GM21526 (cell line): ENCODE results near the gene ATRN.

Experiments used
- ATAC-seq: cut with Tn5 transposase; IDR thresholded peaks from one replicate; pipeline ENCODE4 v1.9.1; 2021; ENCODE audit warnings: moderate library complexity; ENCODE audit not compliant: unreplicated experiment, low FRiP score

ATRN gene

DNA sequence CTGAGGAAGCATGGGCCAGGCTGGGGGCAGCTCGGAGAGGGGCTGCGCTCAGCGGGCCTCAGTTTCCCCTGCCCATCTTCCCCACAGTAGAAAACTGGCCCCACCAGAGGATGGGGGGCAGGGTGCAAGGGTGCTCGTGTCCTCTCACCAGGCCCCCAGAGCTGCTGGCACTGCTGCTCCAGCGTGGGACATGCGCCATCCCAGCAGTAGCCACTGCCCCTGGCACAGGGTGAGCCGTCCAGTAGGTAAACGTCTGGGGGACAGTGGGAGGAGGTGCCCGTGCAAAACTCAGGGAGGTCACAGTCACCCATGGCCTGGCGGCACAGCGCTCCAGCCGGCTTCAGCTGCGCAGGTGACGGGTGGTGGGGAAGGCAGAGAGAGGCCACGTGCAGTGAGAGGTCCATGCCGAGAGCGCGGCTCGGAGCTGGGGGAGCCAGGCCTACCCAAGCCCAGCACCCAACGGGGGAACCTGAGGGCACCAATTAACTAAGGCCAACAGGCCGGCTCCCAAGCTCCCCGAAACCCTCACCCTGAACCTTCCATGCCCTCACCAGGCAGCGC is 201.2 kb downstream of the ATRN start:
- no peak for ATAC-seq

DNA sequence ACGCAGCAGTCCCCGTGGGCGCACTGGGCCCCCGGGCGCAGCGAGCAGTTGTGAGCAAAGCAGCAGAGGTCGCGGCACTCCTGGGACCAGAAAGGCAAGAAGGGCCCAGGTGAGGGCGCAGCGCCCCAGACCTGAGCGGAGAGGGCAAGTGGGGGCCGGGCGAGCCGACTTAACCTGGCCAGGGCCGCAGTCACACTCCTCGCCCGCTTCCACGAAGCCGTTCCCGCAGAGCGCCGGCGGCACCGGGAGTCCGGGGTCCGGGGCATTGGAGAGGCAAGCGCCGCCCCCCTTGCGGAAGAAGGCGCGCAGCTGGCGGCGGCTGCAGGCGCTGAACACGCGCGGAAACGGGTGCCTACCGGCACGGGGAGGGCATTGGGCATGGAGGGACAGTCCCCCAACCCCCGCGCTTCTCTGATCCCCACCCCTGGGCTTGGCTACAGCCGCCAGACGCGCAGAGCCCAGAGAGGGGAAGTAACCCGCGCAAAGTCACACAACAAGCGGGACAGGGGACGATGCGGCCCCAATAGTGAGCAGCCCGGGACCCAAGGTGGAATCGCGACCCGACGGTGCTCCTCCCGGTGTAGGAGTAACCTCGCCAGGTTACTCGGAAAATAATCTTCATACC is 201.8 kb downstream of the ATRN start:
- ATAC-seq = no peak

DNA sequence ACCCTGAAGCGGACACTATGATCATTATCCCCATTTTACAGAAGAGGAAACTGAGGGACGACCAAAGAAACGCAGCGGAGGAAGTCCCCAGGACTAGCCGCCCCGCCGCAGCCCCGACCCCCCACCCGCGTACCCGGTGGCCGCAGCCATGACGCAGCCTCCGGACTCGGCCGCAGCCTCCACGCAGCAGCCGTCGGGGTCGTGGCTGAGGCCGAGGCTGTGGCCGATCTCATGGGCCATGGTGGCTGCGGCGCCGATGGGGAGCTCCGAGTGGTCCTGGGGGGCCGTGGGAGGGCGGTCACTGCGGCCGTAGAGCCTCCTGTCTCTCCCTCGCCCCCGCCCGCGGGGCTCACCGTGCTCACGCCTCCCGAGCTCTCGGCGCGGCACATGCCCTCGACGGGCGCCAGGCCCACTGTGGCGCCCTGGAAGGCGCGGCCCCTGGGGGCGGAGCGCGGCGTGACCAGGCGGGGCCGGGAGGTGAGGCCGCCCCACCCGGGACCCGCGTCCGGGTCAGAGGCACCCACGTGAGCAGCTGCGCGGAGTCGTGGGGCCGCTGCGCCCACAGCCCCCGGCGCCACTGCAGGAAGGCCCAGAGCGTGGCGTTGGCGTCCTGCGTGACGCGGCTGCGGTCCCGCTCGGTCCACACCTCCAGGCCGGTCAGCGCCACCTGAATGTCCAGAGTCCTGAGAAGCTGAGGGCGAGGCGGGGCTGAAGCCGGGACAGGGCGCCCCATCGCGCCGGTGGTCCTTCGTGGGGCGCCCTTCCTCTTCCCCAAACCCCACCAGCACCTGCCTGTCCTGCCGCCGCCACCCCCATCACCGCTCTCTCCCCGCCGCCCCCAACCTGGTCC is 202.6 kb downstream of the ATRN start:
- ATAC-seq = no peak

DNA sequence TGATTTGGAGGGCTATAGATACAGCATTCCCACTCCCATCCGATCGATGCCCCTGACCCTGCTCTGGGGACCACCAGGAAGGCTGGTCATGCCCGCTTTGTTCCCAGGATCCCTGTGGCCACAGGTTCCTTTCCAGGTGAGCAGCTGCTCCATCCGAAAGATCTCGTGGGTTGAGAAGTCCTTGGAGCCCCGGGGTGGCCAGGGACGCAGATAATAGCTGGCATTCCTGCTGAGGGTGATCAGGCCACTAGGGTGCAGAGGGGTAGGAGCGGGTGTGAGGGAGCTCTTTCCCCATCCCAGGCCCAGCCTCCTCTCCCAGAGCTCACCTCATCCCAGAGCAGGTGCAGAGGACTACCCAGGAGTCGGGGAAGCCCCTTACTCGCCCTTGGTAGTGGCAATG is 203.6 kb downstream of the ATRN start:
- ATAC-seq = no peak

DNA sequence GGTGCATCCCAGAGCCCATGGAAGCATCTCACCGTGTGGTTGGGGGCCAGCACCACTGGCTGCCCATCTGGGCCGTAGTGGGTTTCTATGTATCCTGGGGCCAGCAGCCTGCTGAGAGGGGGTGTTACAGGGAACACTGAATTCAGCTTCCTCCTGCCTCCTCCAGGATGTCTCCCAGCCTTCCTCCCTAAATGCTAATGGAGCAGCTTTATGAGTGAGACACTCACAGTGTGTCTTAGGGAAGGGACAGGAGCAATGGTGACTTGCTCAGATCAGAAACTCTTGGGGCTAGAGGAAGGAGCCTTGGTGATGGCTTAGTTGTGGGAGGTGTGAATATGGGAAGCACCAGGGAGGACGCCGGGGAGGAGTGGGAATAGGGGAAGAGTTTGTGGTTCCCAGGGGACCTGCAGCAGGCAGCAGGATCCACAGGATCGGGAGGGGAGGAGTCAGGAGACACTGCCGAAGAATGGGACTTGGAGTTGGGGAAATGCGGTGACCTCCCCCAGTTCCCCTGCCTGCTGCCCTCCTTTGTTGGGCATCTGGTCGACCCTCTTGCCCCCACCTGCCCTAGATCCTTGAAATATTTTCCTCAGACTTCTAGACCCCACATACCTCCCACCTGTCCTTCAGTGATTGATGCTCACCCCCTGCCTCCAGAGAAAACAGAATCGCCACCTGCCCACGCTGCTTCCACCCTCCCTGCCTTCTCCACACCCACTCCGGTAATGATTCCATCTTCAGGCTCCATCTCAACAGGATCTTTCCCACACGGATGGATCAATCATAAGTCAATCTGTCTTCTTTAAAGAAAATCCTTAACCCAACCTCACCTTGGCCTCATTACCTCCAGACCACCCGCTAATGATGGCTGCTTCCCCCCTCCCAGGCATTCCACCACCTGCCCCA is 204.4 kb downstream of the ATRN start:
- ATAC-seq = no peak

DNA sequence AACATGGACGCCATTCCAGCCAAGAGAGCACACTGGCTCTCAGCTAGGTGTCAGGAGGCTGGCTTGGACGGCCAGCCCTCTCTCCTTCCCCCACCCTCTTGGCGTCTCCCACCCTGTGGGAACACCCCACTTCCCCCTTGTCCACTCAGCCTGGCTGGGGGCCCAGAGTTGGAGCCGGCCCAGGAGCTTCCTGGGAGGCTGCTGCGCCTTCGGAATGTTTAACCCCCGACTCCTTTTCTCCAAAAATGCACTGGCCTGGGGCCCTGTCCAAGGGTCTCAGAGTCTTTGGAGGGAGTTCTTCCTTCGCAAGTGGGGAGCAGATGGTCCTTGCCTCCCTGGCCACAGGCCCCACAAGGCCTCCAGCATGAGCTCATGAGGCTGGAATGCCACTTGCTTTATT is 206.9 kb downstream of the ATRN start:
- ATAC-seq = no peak

DNA sequence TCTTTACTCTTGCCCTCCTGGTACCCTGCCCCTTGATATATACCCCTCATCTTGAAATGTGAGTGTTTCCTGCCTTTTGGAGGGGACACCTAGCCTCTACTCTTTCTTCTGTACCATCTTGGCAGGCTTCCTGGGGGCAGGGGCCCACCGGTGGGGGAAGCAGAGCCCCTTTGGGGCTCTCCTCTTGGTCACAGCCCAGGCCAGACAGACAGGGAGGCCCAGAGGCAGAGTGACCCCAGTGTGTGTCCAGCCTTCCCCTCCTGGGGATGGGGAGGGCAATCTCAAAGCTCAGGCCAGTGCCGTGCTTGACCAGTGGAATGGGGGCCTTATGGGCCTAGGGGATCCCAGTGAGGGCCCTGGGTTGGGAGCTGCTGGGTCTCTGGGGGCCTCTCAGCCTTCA is 207.4 kb downstream of the ATRN start:
- no peak for ATAC-seq

DNA sequence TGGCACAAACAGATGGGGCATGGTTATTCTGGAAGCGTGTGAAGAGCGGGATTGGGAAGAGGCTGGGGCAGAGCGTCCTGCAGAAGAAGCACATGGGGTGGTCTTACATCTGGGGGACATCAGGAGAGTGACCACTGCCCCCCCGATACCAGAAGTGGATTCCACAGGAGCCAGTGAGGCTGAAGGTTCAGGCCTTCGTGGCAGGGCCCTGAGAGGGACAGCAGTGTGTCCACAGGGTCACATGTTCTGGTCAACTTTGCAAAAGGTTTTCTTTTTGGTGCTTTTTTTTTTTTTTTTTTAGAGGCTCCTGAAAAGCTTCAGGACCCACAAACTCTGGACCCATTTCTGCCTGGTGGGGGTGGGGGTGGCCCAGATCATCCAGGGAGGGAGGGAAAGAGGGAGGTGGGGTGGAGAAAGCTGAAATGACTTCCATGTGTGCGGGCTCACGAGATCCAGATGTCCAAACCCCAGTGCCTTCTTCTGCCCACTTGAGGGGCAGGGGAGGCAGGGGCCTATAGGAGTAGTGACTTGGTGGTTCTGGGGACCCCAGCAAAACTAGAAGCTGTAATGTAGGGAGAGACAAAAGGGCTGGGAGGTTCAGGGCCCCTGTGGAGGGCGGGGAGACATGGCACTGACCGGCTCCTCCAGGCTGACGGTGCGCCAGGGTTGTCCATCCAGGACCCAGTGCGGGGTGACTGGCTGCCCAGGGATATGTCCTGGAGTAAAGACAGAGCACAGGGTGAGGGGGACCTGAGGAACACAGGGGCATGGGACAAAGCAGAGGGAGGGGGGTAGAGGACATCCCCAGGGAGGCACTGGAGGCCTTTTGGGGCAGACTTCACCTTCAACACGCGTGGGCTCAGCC is 208.3 kb downstream of the ATRN start:
- no peak for ATAC-seq

DNA sequence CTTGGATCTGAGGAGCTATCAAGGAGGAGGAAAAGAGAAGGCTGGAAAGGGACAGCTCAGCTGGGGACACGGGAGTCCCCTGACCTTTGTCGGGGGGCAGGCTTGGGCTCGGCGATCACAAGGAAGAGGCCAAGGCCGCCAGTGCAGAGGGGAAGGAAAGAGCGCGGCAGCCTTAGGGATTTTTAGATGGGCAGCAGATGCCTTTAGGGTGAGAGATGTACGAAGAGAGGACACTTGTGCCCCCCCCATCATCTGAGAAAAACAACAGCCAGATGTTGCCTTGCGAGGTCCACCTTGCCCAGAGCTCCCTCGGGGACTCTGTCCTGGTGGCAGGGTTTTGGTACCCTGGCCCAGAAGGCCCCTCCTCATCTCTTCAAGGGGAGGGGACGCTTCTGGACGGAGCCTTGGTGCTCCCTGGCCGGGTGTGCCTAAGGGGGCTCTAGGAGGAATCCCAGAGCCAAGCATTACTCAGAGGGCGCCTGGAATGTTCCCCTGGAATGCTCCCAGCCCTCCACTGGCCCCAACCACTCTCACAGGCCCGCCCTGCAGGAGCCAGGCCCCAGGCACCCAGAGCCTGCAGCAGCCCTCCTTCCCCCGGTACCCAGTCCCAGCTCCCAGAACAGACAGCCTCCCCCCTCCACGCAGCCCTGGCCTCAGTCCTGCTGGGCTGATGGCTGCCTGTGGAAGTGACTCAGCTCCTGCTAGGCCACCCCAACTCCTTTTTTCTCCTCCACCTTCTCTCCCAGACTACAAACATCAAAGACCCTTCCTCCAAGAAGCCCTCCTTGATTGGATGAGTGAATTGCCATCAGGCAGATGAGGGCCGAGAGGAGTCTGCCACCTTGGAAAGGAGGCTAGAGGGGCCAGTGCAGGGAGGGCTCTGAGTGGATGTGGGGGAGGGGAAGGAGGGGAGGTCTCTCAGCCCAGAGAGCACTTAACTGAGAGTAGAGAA is 209.2 kb downstream of the ATRN start:
- ATAC-seq = no peak

DNA sequence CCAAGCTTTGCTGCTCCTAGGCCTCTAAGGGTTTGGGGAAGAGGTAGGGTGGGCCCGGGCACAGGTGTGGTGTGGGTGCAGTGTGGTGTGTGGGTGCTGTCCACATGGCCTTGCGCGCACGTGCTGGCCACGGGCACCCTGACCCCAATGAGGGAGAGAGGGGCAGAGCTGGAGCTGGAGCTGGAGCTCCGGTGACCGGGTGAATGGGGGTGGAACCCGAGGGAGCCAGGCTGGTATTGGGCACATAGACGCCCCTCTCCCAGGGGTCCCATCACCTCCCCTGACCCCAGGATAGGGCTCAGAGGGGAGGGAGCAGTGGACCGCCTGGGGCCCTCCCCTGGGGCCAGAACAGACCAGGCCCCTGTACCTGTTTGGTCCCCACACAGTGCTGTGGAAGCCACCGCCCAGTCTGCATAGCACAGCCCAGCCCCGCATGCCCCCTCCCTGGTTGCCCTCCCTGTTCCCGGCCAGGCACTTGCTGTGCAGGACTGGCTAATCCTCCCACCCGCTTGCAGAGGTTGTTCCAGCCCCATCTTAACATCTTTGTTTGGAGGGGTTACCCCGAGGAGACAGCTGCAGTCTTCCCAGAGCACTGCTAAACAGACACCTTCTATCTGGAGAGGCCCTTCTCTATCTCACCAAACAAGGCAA is 210.0 kb downstream of the ATRN start:
- no peak for ATAC-seq

DNA sequence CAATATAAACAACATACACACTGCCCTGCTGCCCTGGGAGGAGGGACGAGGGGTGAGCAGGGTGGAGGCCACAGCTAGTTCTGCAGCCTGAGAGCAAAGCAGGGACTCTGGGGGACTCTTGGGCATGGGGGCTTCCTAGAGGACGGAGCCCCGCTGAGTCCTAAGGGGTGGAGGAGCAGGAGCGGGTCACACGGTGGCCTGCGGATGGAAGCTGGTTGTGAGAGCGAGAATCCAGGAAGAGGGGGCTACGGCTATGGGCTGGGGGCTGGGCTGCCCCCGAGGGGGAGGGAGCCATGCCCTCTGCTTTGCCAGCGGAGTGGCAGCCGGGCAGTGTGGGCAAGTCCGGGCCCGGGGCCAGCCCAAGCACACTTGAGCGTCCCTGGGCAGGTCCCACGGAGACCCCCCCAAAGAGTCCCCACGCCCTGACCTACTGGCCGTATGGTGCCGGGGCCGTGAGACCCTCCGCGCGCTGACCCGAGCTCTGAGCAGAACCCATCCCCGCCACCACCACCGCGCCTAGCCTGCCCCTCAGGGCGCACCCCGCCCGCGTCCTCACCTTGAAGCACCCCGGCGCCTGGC is 210.6 kb downstream of the ATRN start:
- no peak for ATAC-seq

DNA sequence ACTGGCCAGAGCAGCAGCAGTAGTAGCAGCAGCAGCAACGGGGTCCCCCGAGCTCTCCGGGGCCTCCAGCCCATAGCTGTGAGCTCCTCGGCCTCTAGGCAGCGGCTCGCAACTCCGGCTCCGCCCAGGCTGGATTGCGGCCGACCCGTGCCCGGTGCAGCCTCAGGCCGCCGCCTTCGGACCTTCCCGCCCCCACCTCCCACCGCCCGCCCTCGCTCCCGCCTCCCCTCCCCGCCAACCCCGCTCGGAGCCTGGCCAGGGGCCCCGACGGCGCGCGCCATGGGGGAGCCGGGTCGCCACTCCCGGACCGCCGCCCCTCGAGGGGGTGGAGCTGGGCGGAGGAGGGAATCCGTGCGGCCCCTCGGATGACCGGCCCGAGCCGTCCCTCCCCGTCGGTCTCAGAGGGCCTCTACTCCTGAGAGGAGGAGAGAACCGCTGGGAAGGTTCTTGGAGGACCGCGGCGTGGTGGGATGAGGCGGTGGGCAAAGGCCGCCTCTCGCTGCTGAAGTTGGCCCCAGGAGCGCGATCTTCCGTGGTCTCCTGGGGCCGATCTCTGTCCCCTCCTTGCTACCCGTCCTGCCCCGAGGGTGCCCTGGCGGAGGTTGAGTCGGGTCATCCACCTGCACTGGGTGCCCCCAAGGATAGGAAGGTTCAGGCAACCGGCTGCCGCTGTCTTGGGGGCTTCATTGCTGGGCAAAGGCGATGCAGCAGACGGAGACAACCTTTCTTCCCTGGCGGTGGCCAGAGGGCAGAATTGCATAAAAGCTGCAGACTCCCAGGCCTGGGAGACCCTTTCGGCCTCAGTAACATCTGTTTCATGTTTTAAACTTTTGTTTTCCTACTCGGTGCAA is 211.3 kb downstream of the ATRN start, which contains the start of gene ADAM33:
TSS of gene ADAM33 (minus strand) at position 80 of the 851 bp plus-strand sequence. CDS start at position 74, 6 bp downstream.
- ATAC-seq = no peak

DNA sequence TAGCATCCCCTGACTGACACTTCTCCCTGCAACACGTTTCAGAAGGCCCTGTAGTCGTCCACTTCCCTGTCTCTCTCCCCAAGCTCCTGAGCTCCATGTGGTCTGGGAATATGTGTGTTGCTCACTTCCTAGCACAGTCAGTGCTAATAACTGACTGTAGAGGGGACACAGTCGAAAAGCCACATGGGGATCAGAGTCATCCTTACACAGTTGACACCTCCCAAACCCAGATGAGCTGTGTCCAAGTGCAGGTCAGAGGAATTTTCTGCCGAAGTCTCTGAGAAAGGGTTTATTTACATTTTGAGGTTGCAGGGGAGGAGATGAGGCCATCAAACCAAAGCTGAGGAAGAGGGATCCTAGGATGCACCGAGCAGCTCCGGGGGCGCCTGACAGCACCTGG is 214.5 kb downstream of the ATRN start:
- no peak for ATAC-seq

DNA sequence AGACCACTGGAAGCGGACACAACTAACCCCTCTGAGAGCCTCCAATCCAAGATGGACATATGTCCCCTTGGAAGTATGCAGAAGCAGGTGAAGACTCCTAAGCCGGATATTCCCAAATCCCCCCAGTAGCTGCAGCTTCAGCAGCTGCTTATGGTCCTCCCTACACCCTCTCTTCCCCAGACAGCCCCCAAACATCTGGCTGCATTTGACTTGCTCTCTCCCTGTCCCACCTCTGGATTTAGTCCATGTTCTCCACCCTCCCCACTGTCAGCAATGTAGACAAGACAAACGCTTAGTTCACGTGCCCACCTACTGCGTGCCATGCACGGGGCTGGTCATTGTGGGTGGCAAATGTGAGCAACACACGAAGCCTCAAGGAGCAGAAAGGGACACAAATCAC is 215.6 kb downstream of the ATRN start:
- ATAC-seq = no peak

DNA sequence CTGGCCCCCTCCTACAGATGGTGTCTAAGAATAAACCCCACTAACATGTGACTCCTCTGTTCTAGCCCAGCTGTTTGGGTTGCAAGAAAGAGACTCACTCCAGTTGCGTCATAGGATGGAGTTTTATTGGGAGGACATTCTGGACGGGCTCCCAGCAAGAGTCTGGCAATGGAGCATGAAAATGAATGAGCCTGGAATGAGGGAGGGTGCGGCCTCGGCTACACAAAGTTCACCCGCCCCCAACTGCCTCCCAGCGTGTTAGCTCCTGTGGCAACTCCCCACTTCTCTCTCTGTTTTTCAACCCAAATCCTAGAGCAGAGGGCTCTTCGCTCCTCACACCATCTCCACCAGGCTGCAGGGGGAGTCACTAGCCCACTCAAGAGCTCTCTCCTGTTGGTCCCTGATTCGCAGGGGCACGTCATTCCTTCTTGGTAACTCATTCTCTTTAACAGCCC is 216.1 kb downstream of the ATRN start:
- no peak for ATAC-seq

DNA sequence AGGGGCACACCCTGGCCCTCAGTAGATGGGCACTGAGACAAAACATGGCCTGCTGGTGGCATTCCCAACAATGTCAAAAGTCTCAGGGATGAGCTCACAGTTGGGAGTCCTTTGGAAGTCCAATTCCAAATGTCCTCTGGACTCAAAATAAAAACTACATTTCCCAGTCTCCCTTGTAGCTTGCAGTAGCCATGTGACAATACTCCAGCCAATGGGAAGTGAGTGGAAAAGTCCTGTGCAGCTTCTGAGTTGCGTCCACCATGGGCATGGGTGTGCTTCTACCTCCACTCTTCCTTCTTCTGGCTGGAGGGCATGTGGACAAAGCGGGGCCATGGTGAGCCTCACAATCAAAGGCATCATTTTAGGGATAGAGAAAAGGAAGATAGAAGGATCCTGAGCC is 216.8 kb downstream of the ATRN start:
- ATAC-seq = no peak

DNA sequence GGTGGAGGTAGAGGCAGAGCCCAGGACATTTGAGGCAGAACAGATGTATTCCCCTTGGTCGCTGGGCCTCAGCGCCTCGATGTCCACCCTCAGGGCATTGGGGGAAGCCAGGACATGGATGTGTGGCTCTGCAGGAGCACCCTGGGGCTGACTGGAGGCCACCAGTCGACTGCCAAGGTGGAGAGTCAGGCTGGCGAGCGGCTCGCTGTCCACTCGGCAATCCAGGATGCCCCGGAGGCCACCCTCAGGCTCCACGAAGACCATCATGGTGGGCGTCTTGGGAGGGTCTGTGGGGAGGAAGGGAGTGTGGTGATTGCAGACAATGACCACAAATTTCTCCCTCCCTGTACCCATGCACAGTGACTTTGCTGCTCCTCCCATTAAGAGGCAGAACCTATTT is 219.2 kb downstream of the ATRN start:
- no peak for ATAC-seq
